Breast epithelium (tissue), 4 donors: ENCODE results near the gene HTR4. TPM values are rescaled to one million over a fixed set of nuclear protein-coding genes. Genes with fewer than 3 reads are reported as not detected.

Experiments
- DNase-seq, 2 donors: peaks; one replicate each; pipeline ENCODE4 v3.0.0-alpha.2; 2019; ENCODE audit warnings: low spot score in 2 of 2
- H3K27ac ChIP-seq, 2 donors: fragments of 200-600 bp; sonication (generic) in 1 of 2; one replicate each; pipeline ENCODE4 v1.5.1; 2016 to 2019; ENCODE audit warnings: mild to moderate bottlenecking in 1 of 2
- H3K27me3 ChIP-seq, 2 donors: fragments of 200-600 bp; sonication (generic) in 1 of 2; one replicate each; pipeline versions ENCODE4 v1.5.1 to v1.6.0; 2017 to 2019; ENCODE audit warnings: control low read depth in 1 of 2, mild to moderate bottlenecking in 1 of 2
- H3K36me3 ChIP-seq: fragments of 200-600 bp; one replicate; pipeline ENCODE4 v1.5.1; 2019
- H3K4me1 ChIP-seq, 2 donors: fragments of 200-600 bp; sonication (generic); one replicate each; pipeline ENCODE4 v1.5.1; 2016 to 2019; ENCODE audit warnings: control low read depth in 1 of 2
- H3K4me3 ChIP-seq, 3 donors: fragments of 200-600 bp; sonication (generic); 1 replicate in 2 of 3; 2 replicates in 1 of 3; pipeline ENCODE4 v1.5.1; 2016 to 2019; ENCODE audit warnings: mild to moderate bottlenecking in 3 of 3, moderate library complexity in 2 of 3
- H3K9me3 ChIP-seq, 2 donors: fragments of 200-600 bp; sonication (generic) in 1 of 2; one replicate each; pipeline ENCODE4 v1.5.1; 2016 to 2019; ENCODE audit warnings: control low read depth in 1 of 2
- POLR2A ChIP-seq: fragments of 450-650 bp; IDR thresholded peaks from one replicate; pipeline ENCODE4 v1.6.1; 2016; ENCODE audit warnings: antibody characterized with exemption, mild to moderate bottlenecking, moderate library complexity
- POLR2AphosphoS5 ChIP-seq, 3 donors: sonication (generic); formaldehyde crosslinking; IDR thresholded peaks; one replicate each; pipeline ENCODE4 v1.6.1; 2017; ENCODE audit warnings: antibody characterized with exemption in 3 of 3
- intact Hi-C: fragments of 100-400 bp; cut with DNase I; formaldehyde crosslinking; loops from one replicate; pipeline ENCODE4 v1.15.1; 2023; ENCODE audit warnings: low total_unique reads
- total RNA-seq, 3 donors: library from RNA; depleted of rRNA; stranded (reverse); fragments of >200 nt; gene quantifications; one replicate each; pipeline ENCODE4 v1.1.0, GENCODE V29; 2016
- TF ChIP-seq, protein P1 (sequence below), 3 donors: fragments of 450-650 bp; IDR thresholded peaks; one replicate each; pipeline ENCODE4 v1.5.1; 2016 to 2017; ENCODE audit warnings: antibody characterized with exemption in 3 of 3, mild to moderate bottlenecking in 3 of 3, moderate library complexity in 3 of 3

HTR4 gene
- total RNA-seq, 3 donors from 2014 or later = 0.15 to 0.66 TPM; not detected in 1

DNA sequence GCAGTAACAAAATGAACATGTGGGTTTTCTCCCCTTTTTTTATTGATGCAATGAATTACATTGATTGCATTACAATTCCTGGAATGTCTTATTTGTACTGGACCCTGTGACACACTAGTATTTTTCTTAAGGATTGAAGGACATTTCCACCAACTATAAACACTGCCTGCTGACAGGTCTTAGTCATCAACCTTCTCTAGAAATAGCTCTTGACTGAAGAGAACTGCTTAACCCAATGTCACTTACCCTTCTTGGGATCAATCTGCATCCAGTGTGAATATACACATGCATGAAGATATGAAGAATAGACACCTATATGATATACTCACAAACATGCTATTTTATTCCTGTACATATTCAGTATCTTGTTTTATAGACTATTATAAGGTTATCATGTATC lies 140.0 kb downstream of the HTR4 start:
- H3K36me3 ChIP-seq = no peaks in the 10 kb centered on the region
- intact Hi-C loops = no loop called here
- no peaks in the 10 kb centered on the region for H3K4me1 ChIP-seq
- no peak for DNase-seq
- H3K27me3 ChIP-seq = no peaks in the 10 kb centered on the region
- no peaks in the 10 kb centered on the region for H3K9me3 ChIP-seq
- H3K27ac ChIP-seq = no peak overlapping the region
- no peak overlapping the region for H3K4me3 ChIP-seq
- TF ChIP-seq POLR2A = no peak
- TF ChIP-seq POLR2AphosphoS5 (IDR thresholded peaks at IDR 0.05) = no peak
- TF ChIP-seq, protein P1, sequence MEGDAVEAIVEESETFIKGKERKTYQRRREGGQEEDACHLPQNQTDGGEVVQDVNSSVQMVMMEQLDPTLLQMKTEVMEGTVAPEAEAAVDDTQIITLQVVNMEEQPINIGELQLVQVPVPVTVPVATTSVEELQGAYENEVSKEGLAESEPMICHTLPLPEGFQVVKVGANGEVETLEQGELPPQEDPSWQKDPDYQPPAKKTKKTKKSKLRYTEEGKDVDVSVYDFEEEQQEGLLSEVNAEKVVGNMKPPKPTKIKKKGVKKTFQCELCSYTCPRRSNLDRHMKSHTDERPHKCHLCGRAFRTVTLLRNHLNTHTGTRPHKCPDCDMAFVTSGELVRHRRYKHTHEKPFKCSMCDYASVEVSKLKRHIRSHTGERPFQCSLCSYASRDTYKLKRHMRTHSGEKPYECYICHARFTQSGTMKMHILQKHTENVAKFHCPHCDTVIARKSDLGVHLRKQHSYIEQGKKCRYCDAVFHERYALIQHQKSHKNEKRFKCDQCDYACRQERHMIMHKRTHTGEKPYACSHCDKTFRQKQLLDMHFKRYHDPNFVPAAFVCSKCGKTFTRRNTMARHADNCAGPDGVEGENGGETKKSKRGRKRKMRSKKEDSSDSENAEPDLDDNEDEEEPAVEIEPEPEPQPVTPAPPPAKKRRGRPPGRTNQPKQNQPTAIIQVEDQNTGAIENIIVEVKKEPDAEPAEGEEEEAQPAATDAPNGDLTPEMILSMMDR (IDR thresholded peaks at IDR 0.05) = no peak

DNA sequence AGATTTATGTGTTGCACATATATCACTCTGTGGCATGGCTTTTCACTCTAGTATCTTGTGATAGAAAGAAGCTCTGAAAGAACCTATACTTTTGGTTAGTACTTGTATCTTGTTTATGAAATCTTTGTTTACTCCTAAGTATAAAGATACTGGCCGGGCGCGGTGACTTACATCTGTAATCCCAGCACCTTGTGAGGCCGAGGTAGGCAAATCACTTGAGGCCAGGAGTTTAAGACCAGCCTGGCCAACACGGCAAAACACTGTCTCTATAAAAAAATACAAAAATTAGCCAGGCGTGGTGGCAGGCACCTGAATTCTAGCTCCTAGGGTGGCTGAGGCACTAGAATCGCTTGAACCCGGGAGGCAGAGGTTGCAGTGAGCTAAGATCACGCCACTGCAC lies 141.8 kb downstream of the HTR4 start:
- intact Hi-C loops = no loop called here
- TF ChIP-seq POLR2A (no peak), POLR2AphosphoS5 (IDR thresholded peaks at IDR 0.05) (no peak)
- TF ChIP-seq, protein P1 (IDR thresholded peaks at IDR 0.05) = no peak
- no peaks in the 10 kb centered on the region for H3K36me3 ChIP-seq
- no peak overlapping the region for H3K4me3 ChIP-seq
- DNase-seq = no peak
- H3K27ac ChIP-seq = no peak overlapping the region
- H3K9me3 ChIP-seq = no peaks in the 10 kb centered on the region
- H3K4me1 ChIP-seq = no peaks in the 10 kb centered on the region
- H3K27me3 ChIP-seq = no peaks in the 10 kb centered on the region

DNA sequence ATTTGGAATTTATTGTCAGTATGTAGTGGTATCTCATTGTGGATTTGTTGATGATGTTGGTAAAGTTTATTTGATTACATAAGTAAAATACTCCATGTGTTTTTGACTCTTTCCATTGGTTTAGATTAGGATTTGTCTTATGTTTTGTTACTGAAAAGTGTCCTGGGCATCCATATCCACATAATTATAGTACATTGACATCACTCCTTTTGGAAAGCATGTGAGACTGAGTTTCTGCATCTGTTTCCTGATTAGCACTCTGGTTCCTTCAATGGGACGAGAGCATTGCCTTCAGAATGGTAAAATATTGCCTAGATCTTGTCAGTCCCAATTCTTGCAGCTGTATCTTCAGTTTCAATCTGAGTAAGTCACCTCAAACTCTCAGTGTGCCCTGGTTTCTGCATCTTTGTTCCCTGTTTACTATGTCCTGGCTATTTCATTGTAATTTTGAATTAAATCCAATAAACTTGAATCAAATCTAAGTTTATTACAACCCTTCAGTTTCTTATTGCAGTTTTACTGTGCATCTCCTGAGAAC lies 142.4 kb downstream of the HTR4 start:
- intact Hi-C loops = no loop called here
- DNase-seq = no peak
- Histone ChIP-seq H3K9me3 (no peaks in the 10 kb centered on the region), H3K36me3 (no peaks in the 10 kb centered on the region), H3K4me3 (no peak overlapping the region), H3K27me3 (no peaks in the 10 kb centered on the region), H3K4me1 (no peaks in the 10 kb centered on the region), H3K27ac (no peak overlapping the region)
- TF ChIP-seq, protein P1 (IDR thresholded peaks at IDR 0.05) = no peak
- no peak for TF ChIP-seq POLR2AphosphoS5 (IDR thresholded peaks at IDR 0.05)
- no peak for TF ChIP-seq POLR2A

DNA sequence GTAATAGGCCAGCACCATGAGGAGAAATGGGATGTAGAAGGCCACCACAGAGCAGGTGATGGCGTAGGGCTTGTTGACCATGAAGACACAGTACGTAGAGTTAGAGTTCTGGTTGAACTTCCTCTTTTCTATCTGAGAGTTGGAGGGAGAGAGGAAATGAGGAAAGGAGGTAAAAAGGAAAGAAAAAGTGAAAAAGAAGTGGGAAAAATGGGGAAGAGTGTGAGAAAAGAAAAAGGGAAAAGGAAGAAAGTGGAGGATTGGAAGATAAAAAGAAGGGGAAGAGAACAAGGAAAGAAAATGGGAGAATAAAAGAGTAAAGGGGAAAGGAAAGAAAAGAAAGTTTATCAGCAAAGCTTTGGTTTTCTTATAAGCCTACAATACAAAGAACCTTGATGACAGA lies 144.4 kb downstream of the HTR4 start:
- no peaks in the 10 kb centered on the region for H3K36me3 ChIP-seq
- DNase-seq = no peak
- no peak overlapping the region for H3K27ac ChIP-seq
- H3K27me3 ChIP-seq = no peaks in the 10 kb centered on the region
- intact Hi-C loops = no loop called here
- TF ChIP-seq POLR2AphosphoS5 (IDR thresholded peaks at IDR 0.05) (no peak), POLR2A (no peak)
- TF ChIP-seq, protein P1 (IDR thresholded peaks at IDR 0.05) = no peak
- no peaks in the 10 kb centered on the region for H3K9me3 ChIP-seq
- H3K4me3 ChIP-seq = no peak overlapping the region
- H3K4me1 ChIP-seq = no peaks in the 10 kb centered on the region

DNA sequence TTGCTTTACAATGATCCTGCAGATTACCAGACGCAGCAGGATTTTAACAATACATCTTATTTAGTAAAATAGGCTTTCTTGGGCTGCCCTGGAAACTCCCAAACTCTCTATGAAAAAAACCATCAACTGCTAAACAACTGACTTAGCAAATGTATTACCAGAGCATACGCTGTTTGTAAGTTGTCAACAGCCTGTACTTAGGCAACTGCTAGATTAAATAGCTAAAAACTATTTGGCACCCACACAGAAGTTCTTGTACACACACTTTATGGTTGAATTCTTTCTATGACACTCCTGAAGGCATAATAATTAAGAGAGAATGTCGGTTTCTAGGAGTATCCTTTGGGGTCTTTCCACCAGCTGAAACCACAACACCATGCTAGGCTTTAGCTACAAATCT lies 146.7 kb downstream of the HTR4 start:
- no peak for DNase-seq
- Histone ChIP-seq H3K4me3 (no peak overlapping the region), H3K36me3 (no peaks in the 10 kb centered on the region), H3K27ac (no peak overlapping the region), H3K4me1 (no peaks in the 10 kb centered on the region), H3K27me3 (no peaks in the 10 kb centered on the region), H3K9me3 (no peaks in the 10 kb centered on the region)
- intact Hi-C loops = no loop called here
- TF ChIP-seq POLR2AphosphoS5 (IDR thresholded peaks at IDR 0.05) (no peak), POLR2A (no peak)
- TF ChIP-seq, protein P1 (IDR thresholded peaks at IDR 0.05) = no peak
